ENCODE measurements around the gene PCDH9.

PCDH9 gene

DNA sequence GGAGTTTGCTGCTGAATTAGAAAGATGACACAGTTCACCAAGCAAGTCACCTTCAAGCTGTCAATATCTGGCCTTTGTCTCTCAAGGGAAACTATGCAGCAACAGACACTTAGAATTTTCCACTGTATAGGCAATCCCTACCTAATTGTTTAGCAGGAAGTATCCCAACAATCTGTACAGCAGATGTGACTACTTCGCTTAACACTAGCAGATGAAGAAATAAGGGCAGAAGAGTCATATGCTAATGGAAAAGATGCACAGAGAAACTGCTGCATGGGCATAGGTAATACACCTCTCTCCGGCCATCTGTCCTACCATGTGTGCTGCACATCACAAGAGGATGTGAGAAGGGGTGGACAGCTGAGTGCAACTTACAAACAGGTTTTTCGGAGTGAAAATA is 851.2 kb downstream of the PCDH9 start:
- H3K4me1 ChIP-seq (ENCODE audit: control insufficient read depth, low read depth, low read length), result no peaks in the 10 kb centered on the region
- H3K4me3 ChIP-seq (ENCODE audit: low read length), result no peak overlapping the region
- H3K9ac ChIP-seq (ENCODE audit: low read length), result no peak overlapping the region
- H3K9me3 ChIP-seq (ENCODE audit: control insufficient read depth, low read depth, low read length), result no peaks in the 10 kb centered on the region
- H3K27ac ChIP-seq (ENCODE audit: low read length), result no peak overlapping the region
- no peaks in the 10 kb centered on the region for H3K27me3 ChIP-seq (ENCODE audit: control insufficient read depth, insufficient read depth, low read length)
- H3K36me3 ChIP-seq (ENCODE audit: control insufficient read depth, low read depth, low read length), result no peaks in the 10 kb centered on the region

DNA sequence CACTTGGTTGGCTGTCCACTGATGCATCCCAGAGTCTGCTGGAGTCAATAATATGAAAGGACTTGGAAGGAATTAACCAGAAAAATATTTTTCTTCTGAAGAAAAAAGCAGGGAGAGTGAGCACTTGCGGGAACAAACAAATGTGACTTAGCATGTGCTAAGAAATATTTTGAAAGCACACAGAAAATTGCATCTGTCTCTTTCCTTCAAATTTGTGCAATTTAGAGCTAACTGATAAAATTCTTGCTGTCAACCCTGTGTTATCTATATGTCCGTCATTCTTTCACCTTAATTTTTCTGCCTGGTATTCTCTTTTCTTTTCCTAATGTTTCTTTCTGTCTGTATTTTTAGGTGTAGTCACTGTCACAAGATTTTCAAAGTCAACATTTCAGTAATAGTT is 852.6 kb downstream of the PCDH9 start:
- Histone ChIP-seq H3K27me3 (ENCODE audit: control insufficient read depth, insufficient read depth, low read length) (no peaks in the 10 kb centered on the region), H3K4me1 (ENCODE audit: control insufficient read depth, low read depth, low read length) (no peaks in the 10 kb centered on the region), H3K4me3 (ENCODE audit: low read length) (no peak overlapping the region), H3K9me3 (ENCODE audit: control insufficient read depth, low read depth, low read length) (no peaks in the 10 kb centered on the region), H3K9ac (ENCODE audit: low read length) (no peak overlapping the region), H3K27ac (ENCODE audit: low read length) (no peak overlapping the region), H3K36me3 (ENCODE audit: control insufficient read depth, low read depth, low read length) (no peaks in the 10 kb centered on the region)

- Histone ChIP-seq H3K27ac (ENCODE audit: low read length) (no peak overlapping the region), H3K4me3 (ENCODE audit: low read length) (no peak overlapping the region), H3K27me3 (ENCODE audit: control insufficient read depth, insufficient read depth, low read length) (no peaks in the 10 kb centered on the region), H3K4me1 (ENCODE audit: control insufficient read depth, low read depth, low read length) (peaks cover 17% of the 10 kb centered on the region), H3K9me3 (ENCODE audit: control insufficient read depth, low read depth, low read length) (no peaks in the 10 kb centered on the region), H3K36me3 (ENCODE audit: control insufficient read depth, low read depth, low read length) (no peaks in the 10 kb centered on the region), H3K9ac (ENCODE audit: low read length) (no peak overlapping the region)
Measured at GRCh38 chr13:66375756-66376155, 854.4 kb downstream of the PCDH9 start.

- H3K27ac ChIP-seq (ENCODE audit: low read length), result no peak overlapping the region
- H3K4me3 ChIP-seq (ENCODE audit: low read length), result no peak overlapping the region
- no peaks in the 10 kb centered on the region for H3K27me3 ChIP-seq (ENCODE audit: control insufficient read depth, insufficient read depth, low read length)
- no peak overlapping the region for H3K9ac ChIP-seq (ENCODE audit: low read length)
- no peaks in the 10 kb centered on the region for H3K36me3 ChIP-seq (ENCODE audit: control insufficient read depth, low read depth, low read length)
- H3K9me3 ChIP-seq (ENCODE audit: control insufficient read depth, low read depth, low read length), result no peaks in the 10 kb centered on the region
- H3K4me1 ChIP-seq (ENCODE audit: control insufficient read depth, low read depth, low read length), result peaks cover 17% of the 10 kb centered on the region
Measured at GRCh38 chr13:66369666-66370065, 860.5 kb downstream of the PCDH9 start.

DNA sequence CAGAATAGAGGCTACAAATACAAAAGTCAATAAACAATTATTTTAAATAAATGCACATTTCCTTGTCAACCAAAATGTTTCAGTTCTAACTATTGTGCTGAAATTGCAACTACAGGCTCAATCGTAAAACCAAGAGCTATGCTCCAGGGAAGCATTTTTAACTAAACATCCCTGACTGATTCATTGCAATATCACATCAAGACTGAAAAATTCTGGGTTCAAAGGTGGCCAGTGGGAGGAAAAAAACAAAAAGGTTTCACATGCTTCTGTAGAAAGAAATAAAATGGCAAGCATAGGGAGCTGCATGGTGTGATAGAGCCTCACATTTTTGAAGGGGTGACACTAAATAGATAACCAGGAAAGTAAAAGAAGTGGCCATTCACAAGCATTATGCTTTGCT is 862.8 kb downstream of the PCDH9 start:
- Histone ChIP-seq H3K4me1 (ENCODE audit: control insufficient read depth, low read depth, low read length) (peaks cover 15% of the 10 kb centered on the region), H3K27ac (ENCODE audit: low read length) (no peak overlapping the region), H3K27me3 (ENCODE audit: control insufficient read depth, insufficient read depth, low read length) (no peaks in the 10 kb centered on the region), H3K4me3 (ENCODE audit: low read length) (no peak overlapping the region), H3K36me3 (ENCODE audit: control insufficient read depth, low read depth, low read length) (no peaks in the 10 kb centered on the region), H3K9ac (ENCODE audit: low read length) (no peak overlapping the region), H3K9me3 (ENCODE audit: control insufficient read depth, low read depth, low read length) (no peaks in the 10 kb centered on the region)

DNA sequence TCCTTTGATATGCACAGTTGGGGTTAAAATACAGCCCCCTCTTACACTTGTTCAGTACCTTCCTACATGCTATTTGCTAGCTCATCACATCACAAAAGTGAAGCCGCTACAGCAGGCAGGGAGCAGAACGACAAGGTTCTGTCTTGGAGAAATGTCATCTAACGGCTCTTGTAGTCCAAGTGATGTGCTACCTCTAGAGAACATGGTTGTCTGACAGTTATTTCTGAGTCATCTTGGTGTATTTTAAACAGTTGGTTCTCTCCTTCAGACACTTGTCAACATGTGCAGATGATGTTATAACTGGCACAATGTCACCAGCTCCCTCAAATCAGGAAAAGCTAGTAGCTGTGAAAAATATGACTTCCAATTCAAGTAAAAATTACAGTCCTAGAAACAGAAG is 865.0 kb downstream of the PCDH9 start:
- no peak overlapping the region for H3K27ac ChIP-seq (ENCODE audit: low read length)

GRCh38 chr13:66364346-66364745 is 865.8 kb downstream of the PCDH9 start:
- H3K27me3 ChIP-seq (ENCODE audit: control insufficient read depth, insufficient read depth, low read length), result no peaks in the 10 kb centered on the region
- no peak overlapping the region for H3K27ac ChIP-seq (ENCODE audit: low read length)
- no peak overlapping the region for H3K9ac ChIP-seq (ENCODE audit: low read length)
- H3K9me3 ChIP-seq (ENCODE audit: control insufficient read depth, low read depth, low read length), result no peaks in the 10 kb centered on the region
- H3K36me3 ChIP-seq (ENCODE audit: control insufficient read depth, low read depth, low read length), result no peaks in the 10 kb centered on the region
- no peak overlapping the region for H3K4me3 ChIP-seq (ENCODE audit: low read length)
- no peaks in the 10 kb centered on the region for H3K4me1 ChIP-seq (ENCODE audit: control insufficient read depth, low read depth, low read length)

More for the DNA sequence above, 865.0 kb downstream of the PCDH9 start:
- no peak overlapping the region for H3K9ac ChIP-seq (ENCODE audit: low read length)
- no peaks in the 10 kb centered on the region for H3K9me3 ChIP-seq (ENCODE audit: control insufficient read depth, low read depth, low read length)
- no peak overlapping the region for H3K4me3 ChIP-seq (ENCODE audit: low read length)
- no peaks in the 10 kb centered on the region for H3K4me1 ChIP-seq (ENCODE audit: control insufficient read depth, low read depth, low read length)
- no peaks in the 10 kb centered on the region for H3K27me3 ChIP-seq (ENCODE audit: control insufficient read depth, insufficient read depth, low read length)
- no peaks in the 10 kb centered on the region for H3K36me3 ChIP-seq (ENCODE audit: control insufficient read depth, low read depth, low read length)

- no peak overlapping the region for H3K9ac ChIP-seq (ENCODE audit: low read length)
- no peaks in the 10 kb centered on the region for H3K36me3 ChIP-seq (ENCODE audit: control insufficient read depth, low read depth, low read length)
- H3K9me3 ChIP-seq (ENCODE audit: control insufficient read depth, low read depth, low read length), result no peaks in the 10 kb centered on the region
- H3K4me3 ChIP-seq (ENCODE audit: low read length), result no peak overlapping the region
- no peaks in the 10 kb centered on the region for H3K27me3 ChIP-seq (ENCODE audit: control insufficient read depth, insufficient read depth, low read length)
- no peaks in the 10 kb centered on the region for H3K4me1 ChIP-seq (ENCODE audit: control insufficient read depth, low read depth, low read length)
- H3K27ac ChIP-seq (ENCODE audit: low read length), result no peak overlapping the region
Measured at GRCh38 chr13:66362485-66362884, 867.7 kb downstream of the PCDH9 start.

- no peak overlapping the region for H3K9ac ChIP-seq (ENCODE audit: low read length)
- H3K4me3 ChIP-seq (ENCODE audit: low read length), result no peak overlapping the region
- H3K4me1 ChIP-seq (ENCODE audit: control insufficient read depth, low read depth, low read length), result peaks cover 3% of the 10 kb centered on the region
- no peaks in the 10 kb centered on the region for H3K27me3 ChIP-seq (ENCODE audit: control insufficient read depth, insufficient read depth, low read length)
- no peaks in the 10 kb centered on the region for H3K9me3 ChIP-seq (ENCODE audit: control insufficient read depth, low read depth, low read length)
- H3K27ac ChIP-seq (ENCODE audit: low read length), result no peak overlapping the region
- no peaks in the 10 kb centered on the region for H3K36me3 ChIP-seq (ENCODE audit: control insufficient read depth, low read depth, low read length)
Measured at GRCh38 chr13:66359910-66360552, 870.1 kb downstream of the PCDH9 start.

- Histone ChIP-seq H3K27me3 (ENCODE audit: control insufficient read depth, insufficient read depth, low read length) (no peaks in the 10 kb centered on the region), H3K9ac (ENCODE audit: low read length) (no peak overlapping the region), H3K27ac (ENCODE audit: low read length) (no peak overlapping the region), H3K9me3 (ENCODE audit: control insufficient read depth, low read depth, low read length) (no peaks in the 10 kb centered on the region), H3K4me3 (ENCODE audit: low read length) (no peak overlapping the region), H3K36me3 (ENCODE audit: control insufficient read depth, low read depth, low read length) (no peaks in the 10 kb centered on the region), H3K4me1 (ENCODE audit: control insufficient read depth, low read depth, low read length) (peaks cover 5% of the 10 kb centered on the region)
Measured at GRCh38 chr13:66359393-66359792, 870.7 kb downstream of the PCDH9 start.

DNA sequence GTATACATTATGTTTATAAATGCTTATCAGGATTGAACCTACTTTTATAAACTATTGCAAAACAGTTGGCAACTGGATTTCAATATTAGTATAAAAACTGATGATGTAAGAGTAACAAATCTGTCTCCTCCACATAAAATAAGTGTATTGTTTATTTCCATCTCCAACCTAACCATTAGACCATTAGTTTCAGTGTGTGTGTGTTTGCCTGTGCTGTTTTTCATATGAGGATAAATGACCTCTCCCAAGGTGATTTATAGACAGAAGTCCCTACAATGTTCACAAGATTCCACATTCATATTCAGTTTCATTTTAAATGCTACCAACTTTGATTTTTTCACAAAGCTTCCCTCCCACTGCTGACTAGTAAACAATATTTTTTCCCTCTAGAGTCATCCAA is 871.6 kb downstream of the PCDH9 start:
- Histone ChIP-seq H3K27ac (ENCODE audit: low read length) (no peak overlapping the region), H3K9me3 (ENCODE audit: control insufficient read depth, low read depth, low read length) (no peaks in the 10 kb centered on the region), H3K9ac (ENCODE audit: low read length) (no peak overlapping the region), H3K4me3 (ENCODE audit: low read length) (no peak overlapping the region), H3K27me3 (ENCODE audit: control insufficient read depth, insufficient read depth, low read length) (no peaks in the 10 kb centered on the region), H3K36me3 (ENCODE audit: control insufficient read depth, low read depth, low read length) (no peaks in the 10 kb centered on the region), H3K4me1 (ENCODE audit: control insufficient read depth, low read depth, low read length) (peaks cover 5% of the 10 kb centered on the region)

DNA sequence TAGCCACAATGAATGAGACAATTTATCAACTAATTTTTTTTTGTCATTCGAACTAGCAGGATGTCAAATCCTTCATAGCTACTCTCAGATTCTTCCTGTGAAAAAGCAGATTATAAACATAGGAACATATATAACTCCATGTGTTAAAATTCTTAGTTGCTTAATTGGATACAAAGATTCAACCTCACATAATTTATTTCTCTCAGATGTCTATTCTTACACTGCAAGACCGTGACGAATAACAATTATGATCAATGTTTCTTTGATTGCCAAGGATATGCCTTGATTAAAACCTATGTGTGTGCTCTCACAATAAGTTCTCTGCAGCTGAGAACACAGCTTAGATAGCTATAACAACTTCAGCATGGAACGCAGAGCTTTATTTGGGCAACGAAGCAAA is 872.7 kb downstream of the PCDH9 start:
- Histone ChIP-seq H3K27ac (ENCODE audit: low read length) (no peak overlapping the region), H3K9me3 (ENCODE audit: control insufficient read depth, low read depth, low read length) (no peaks in the 10 kb centered on the region), H3K9ac (ENCODE audit: low read length) (no peak overlapping the region), H3K36me3 (ENCODE audit: control insufficient read depth, low read depth, low read length) (no peaks in the 10 kb centered on the region), H3K27me3 (ENCODE audit: control insufficient read depth, insufficient read depth, low read length) (no peaks in the 10 kb centered on the region), H3K4me1 (ENCODE audit: control insufficient read depth, low read depth, low read length) (peaks cover 5% of the 10 kb centered on the region), H3K4me3 (ENCODE audit: low read length) (no peak overlapping the region)
